GM12873 (cell line): ENCODE measurements around the gene SYNGR1.

Experiments
- TF ChIP-seq, protein P1 (sequence below): IDR thresholded peaks from 2 replicates; pipeline ENCODE4 v1.5.1; 2012; ENCODE audit warnings: low read depth, mild to moderate bottlenecking, moderate library complexity, low read length, control low read depth; ENCODE audit not compliant: insufficient read depth; ENCODE audit errors: missing control alignments

The SYNGR1 gene

DNA sequence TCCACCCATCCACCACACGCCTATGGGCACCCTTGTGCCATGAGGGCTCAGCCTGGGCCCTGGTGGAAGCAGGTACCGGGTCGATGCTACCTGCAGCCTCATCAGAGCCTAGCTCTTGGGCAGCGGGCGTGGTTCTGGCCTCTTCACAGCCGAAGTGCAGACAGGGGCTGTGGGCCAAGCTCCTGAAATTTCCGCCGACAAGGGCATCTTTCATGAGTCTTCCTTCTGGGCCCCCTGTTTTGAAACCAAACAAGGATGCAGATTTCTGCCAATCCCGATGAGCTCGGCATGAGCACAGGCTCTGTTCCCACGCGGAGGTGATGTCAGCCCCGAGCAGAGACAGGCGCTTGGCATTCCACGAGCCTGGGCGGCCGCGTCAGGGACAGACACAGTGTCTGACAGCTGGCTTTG lies 84.5 kb downstream of the SYNGR1 start:
- TF ChIP-seq, protein P1, sequence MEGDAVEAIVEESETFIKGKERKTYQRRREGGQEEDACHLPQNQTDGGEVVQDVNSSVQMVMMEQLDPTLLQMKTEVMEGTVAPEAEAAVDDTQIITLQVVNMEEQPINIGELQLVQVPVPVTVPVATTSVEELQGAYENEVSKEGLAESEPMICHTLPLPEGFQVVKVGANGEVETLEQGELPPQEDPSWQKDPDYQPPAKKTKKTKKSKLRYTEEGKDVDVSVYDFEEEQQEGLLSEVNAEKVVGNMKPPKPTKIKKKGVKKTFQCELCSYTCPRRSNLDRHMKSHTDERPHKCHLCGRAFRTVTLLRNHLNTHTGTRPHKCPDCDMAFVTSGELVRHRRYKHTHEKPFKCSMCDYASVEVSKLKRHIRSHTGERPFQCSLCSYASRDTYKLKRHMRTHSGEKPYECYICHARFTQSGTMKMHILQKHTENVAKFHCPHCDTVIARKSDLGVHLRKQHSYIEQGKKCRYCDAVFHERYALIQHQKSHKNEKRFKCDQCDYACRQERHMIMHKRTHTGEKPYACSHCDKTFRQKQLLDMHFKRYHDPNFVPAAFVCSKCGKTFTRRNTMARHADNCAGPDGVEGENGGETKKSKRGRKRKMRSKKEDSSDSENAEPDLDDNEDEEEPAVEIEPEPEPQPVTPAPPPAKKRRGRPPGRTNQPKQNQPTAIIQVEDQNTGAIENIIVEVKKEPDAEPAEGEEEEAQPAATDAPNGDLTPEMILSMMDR = no peak

DNA sequence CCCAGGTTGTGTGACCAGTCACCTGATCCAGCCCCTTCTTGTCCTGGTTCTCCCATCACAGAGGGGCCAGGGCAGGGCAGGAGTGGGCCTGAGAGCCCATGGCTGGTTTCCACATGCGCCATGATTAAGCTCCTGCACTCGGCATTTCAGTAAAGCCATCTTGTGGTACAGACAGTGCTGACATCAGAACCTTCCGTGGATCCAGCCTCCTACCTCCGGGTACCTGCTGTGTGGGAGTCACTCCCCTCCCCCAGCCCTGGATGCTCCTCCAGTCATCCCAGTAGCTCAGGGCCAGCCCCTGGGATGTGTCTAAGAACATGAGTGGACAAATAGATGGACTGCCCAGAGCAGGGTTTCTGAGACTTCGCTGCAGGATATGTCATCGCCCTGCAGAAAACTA lies 84.9 kb downstream of the SYNGR1 start:
- TF ChIP-seq, protein P1 = no peak
